WTC11 (cell line): ENCODE results near the gene OR52W1. TPM values are rescaled to one million over a fixed set of nuclear protein-coding genes. Genes with fewer than 3 reads are reported as not detected.

ENCODE experiments used
- ATAC-seq: fragments of 200-7000 bp; cut with Tn5 transposase; 2 replicates; pipeline ENCODE4 v1.10.0; 2021; ENCODE audit warnings: mild to moderate bottlenecking, moderate library complexity
- Bru-seq: library from RNA; stranded (reverse); fragments of 400-500 nt; gene quantifications from one replicate; lab custom pipeline; 2021; lab: Mats Ljungman, UMichigan
- CTCF ChIA-PET: fragments of 300-600 bp; sonication (Branson Sonifier 250); formaldehyde crosslinking; loops from one replicate; lab custom pipeline; 2021; ENCODE audit warnings: antibody characterized with exemption; lab: Charles Lee
- POLR2A ChIA-PET: fragments of 350-600 bp; sonication (Branson Sonifier 250); formaldehyde crosslinking; loops from one replicate; lab custom pipeline; 2021; ENCODE audit warnings: antibody characterized with exemption; lab: Charles Lee
- DNase-seq: peaks from one replicate; pipeline ENCODE4 v3.0.0; 2021; ENCODE audit warnings: low spot score
- H3K27ac Mint-ChIP-seq: 2 replicates; pipeline ENCODE4 v1.8.0; 2021; ENCODE audit warnings: mixed read lengths
- H3K27me3 Mint-ChIP-seq: 2 replicates; pipeline ENCODE4 v1.8.0; 2021; ENCODE audit warnings: low read depth, mild to moderate bottlenecking, moderate library complexity, mixed read lengths
- H3K36me3 Mint-ChIP-seq: 2 replicates; pipeline ENCODE4 v1.8.0; 2021; ENCODE audit warnings: mixed read lengths
- H3K4me1 Mint-ChIP-seq: 2 replicates; pipeline ENCODE4 v1.8.0; 2022; ENCODE audit warnings: mixed read lengths
- H3K4me3 Mint-ChIP-seq: 2 replicates; pipeline ENCODE4 v1.8.0; 2021; ENCODE audit warnings: mild to moderate bottlenecking, moderate library complexity, mixed read lengths
- H3K9me3 Mint-ChIP-seq: 2 replicates; pipeline ENCODE4 v1.8.0; 2021; ENCODE audit warnings: mixed read lengths
- CBFB ChIP-seq: sonication (generic); formaldehyde crosslinking; IDR thresholded peaks from 2 replicates; pipeline ENCODE4 v1.8.1; 2022; ENCODE audit warnings: mild to moderate bottlenecking, low read depth, missing genetic modification reagents
- CREB1 ChIP-seq: sonication (generic); formaldehyde crosslinking; IDR thresholded peaks from 2 replicates; pipeline ENCODE4 v1.8.0; 2023; ENCODE audit warnings: mild to moderate bottlenecking, missing genetic modification reagents
- ETV6 ChIP-seq: sonication (generic); formaldehyde crosslinking; IDR thresholded peaks from 2 replicates; pipeline ENCODE4 v1.8.1; 2022; ENCODE audit warnings: mild to moderate bottlenecking, missing genetic modification reagents
- NFATC4 ChIP-seq: fragments of 250-450 bp; sonication (Bioruptor Pico); IDR thresholded peaks from 2 replicates; pipeline ENCODE4 v1.9.0; 2021; ENCODE audit warnings: mild to moderate bottlenecking
- NFE2L1 ChIP-seq: sonication (generic); formaldehyde crosslinking; IDR thresholded peaks from 2 replicates; pipeline ENCODE4 v1.8.1; 2023; ENCODE audit warnings: missing genetic modification reagents
- RELA ChIP-seq: sonication (generic); formaldehyde crosslinking; IDR thresholded peaks from 2 replicates; pipeline ENCODE4 v1.8.1; 2022; ENCODE audit warnings: missing genetic modification reagents, mild to moderate bottlenecking, borderline replicate concordance
- SMAD4 ChIP-seq: sonication (generic); formaldehyde crosslinking; IDR thresholded peaks from 2 replicates; pipeline ENCODE4 v1.8.0; 2022; ENCODE audit warnings: mild to moderate bottlenecking, missing genetic modification reagents
- TEAD4 ChIP-seq: sonication (generic); formaldehyde crosslinking; IDR thresholded peaks from 2 replicates; pipeline ENCODE4 v1.8.0; 2022; ENCODE audit warnings: mild to moderate bottlenecking, missing genetic modification reagents
- TP53 ChIP-seq: sonication (generic); formaldehyde crosslinking; IDR thresholded peaks from 2 replicates; pipeline ENCODE4 v1.8.1; 2023; ENCODE audit warnings: mild to moderate bottlenecking, missing genetic modification reagents
- ZNF263 ChIP-seq: sonication (generic); formaldehyde crosslinking; IDR thresholded peaks from 2 replicates; pipeline ENCODE4 v1.8.1; 2022; ENCODE audit warnings: low read depth, mild to moderate bottlenecking, moderate library complexity, missing genetic modification reagents
- ZNF396 ChIP-seq: fragments of 250-450 bp; sonication (Bioruptor Pico); IDR thresholded peaks from 2 replicates; pipeline ENCODE4 v1.8.0; 2021; ENCODE audit warnings: mild to moderate bottlenecking, moderate library complexity, borderline replicate concordance
- long read RNA-seq, 3 experiments: library from RNA in 1 of 3; library from capped mRNA in 1 of 3; library from polyadenylated mRNA in 1 of 3; unstranded in 2 of 3; stranded (forward) in 1 of 3; transcript quantifications; one replicate each; pipeline ENCODE4 v2.0.0, GENCODE V29; 2021
- total RNA-seq: library from RNA; stranded (reverse); gene quantifications from 3 replicates; pipeline ENCODE4 v1.2.3, GENCODE V29; 2021
- TF ChIP-seq, protein P1 (sequence below): fragments of 200-600 bp; IDR thresholded peaks from 2 replicates; pipeline ENCODE4 v1.8.0; 2022; ENCODE audit warnings: antibody characterized with exemption
- TF ChIP-seq, protein P2 (sequence below): sonication (generic); formaldehyde crosslinking; IDR thresholded peaks from 2 replicates; pipeline ENCODE4 v1.8.1; 2023; ENCODE audit warnings: mild to moderate bottlenecking, missing genetic modification reagents
- TF ChIP-seq, protein P3 (sequence below): fragments of 250-450 bp; sonication (Bioruptor Pico); IDR thresholded peaks from 2 replicates; pipeline ENCODE4 v1.8.0; 2021; ENCODE audit warnings: mild to moderate bottlenecking
- TF ChIP-seq, protein P4 (sequence below): sonication (generic); formaldehyde crosslinking; IDR thresholded peaks from 2 replicates; pipeline ENCODE4 v1.8.1; 2023; ENCODE audit warnings: mild to moderate bottlenecking, missing genetic modification reagents
- TF ChIP-seq, protein P5 (sequence below): sonication (generic); formaldehyde crosslinking; conservative IDR thresholded peaks from 2 replicates; pipeline ENCODE4 v1.8.1; 2022; ENCODE audit warnings: mild to moderate bottlenecking, missing genetic modification reagents
- TF ChIP-seq, protein P6 (sequence below): sonication (generic); formaldehyde crosslinking; IDR thresholded peaks from 2 replicates; pipeline ENCODE4 v1.8.1; 2022; ENCODE audit warnings: mild to moderate bottlenecking, moderate library complexity, missing genetic modification reagents

The OR52W1 gene, protein sequence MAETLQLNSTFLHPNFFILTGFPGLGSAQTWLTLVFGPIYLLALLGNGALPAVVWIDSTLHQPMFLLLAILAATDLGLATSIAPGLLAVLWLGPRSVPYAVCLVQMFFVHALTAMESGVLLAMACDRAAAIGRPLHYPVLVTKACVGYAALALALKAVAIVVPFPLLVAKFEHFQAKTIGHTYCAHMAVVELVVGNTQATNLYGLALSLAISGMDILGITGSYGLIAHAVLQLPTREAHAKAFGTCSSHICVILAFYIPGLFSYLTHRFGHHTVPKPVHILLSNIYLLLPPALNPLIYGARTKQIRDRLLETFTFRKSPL
- total RNA-seq (not detected in 3 replicates), Bru-seq, nascent RNA (not detected)
- long read RNA-seq, experiment 1 = 0 reads
- long read RNA-seq, experiment 2 = 0 reads
- long read RNA-seq, experiment 3 = 0 reads

DNA sequence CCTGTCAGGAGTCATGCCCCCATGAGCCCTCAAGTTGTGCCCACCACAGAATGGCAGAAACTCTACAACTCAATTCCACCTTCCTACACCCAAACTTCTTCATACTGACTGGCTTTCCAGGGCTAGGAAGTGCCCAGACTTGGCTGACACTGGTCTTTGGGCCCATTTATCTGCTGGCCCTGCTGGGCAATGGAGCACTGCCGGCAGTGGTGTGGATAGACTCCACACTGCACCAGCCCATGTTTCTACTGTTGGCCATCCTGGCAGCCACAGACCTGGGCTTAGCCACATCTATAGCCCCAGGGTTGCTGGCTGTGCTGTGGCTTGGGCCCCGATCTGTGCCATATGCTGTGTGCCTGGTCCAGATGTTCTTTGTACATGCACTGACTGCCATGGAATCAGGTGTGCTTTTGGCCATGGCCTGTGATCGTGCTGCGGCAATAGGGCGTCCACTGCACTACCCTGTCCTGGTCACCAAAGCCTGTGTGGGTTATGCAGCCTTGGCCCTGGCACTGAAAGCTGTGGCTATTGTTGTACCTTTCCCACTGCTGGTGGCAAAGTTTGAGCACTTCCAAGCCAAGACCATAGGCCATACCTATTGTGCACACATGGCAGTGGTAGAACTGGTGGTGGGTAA, at the start of gene OR52W1:
Gene OR52W1 (plus strand): TSS at position 51 of the 637 bp plus-strand sequence. CDS start 0 bp downstream, at position 51.
- CTCF ChIA-PET = interaction anchor here (1.1 kb wide), 1 partner anchor 52 kb away, joined by 5 read pairs; no protein-coding TSS in a partner anchor
- POLR2A ChIA-PET = no interaction called here
- Mint-ChIP-seq H3K4me3 (no peak within 1 kb of the TSS), H3K27me3 (no peaks in the 10 kb centered on the region), H3K9me3 (no peaks in the 10 kb centered on the region), H3K36me3 (no peaks in the 10 kb centered on the region), H3K4me1 (peaks cover 9% of the 10 kb centered on the region), H3K27ac (no peak within 1 kb of the TSS)
- TF ChIP-seq, protein P1, sequence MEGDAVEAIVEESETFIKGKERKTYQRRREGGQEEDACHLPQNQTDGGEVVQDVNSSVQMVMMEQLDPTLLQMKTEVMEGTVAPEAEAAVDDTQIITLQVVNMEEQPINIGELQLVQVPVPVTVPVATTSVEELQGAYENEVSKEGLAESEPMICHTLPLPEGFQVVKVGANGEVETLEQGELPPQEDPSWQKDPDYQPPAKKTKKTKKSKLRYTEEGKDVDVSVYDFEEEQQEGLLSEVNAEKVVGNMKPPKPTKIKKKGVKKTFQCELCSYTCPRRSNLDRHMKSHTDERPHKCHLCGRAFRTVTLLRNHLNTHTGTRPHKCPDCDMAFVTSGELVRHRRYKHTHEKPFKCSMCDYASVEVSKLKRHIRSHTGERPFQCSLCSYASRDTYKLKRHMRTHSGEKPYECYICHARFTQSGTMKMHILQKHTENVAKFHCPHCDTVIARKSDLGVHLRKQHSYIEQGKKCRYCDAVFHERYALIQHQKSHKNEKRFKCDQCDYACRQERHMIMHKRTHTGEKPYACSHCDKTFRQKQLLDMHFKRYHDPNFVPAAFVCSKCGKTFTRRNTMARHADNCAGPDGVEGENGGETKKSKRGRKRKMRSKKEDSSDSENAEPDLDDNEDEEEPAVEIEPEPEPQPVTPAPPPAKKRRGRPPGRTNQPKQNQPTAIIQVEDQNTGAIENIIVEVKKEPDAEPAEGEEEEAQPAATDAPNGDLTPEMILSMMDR = no peak
- TF ChIP-seq, protein P2, sequence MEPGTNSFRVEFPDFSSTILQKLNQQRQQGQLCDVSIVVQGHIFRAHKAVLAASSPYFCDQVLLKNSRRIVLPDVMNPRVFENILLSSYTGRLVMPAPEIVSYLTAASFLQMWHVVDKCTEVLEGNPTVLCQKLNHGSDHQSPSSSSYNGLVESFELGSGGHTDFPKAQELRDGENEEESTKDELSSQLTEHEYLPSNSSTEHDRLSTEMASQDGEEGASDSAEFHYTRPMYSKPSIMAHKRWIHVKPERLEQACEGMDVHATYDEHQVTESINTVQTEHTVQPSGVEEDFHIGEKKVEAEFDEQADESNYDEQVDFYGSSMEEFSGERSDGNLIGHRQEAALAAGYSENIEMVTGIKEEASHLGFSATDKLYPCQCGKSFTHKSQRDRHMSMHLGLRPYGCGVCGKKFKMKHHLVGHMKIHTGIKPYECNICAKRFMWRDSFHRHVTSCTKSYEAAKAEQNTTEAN (CRISPR knock-in tag) = no peak
- no peak for TF ChIP-seq NFE2L1 (CRISPR knock-in tag)
- no peak for TF ChIP-seq NFATC4 (CRISPR knock-in tag)
- no peak for TF ChIP-seq ZNF396 (CRISPR knock-in tag)
- TF ChIP-seq RELA (CRISPR knock-in tag) = no peak
- TF ChIP-seq, protein P3, sequence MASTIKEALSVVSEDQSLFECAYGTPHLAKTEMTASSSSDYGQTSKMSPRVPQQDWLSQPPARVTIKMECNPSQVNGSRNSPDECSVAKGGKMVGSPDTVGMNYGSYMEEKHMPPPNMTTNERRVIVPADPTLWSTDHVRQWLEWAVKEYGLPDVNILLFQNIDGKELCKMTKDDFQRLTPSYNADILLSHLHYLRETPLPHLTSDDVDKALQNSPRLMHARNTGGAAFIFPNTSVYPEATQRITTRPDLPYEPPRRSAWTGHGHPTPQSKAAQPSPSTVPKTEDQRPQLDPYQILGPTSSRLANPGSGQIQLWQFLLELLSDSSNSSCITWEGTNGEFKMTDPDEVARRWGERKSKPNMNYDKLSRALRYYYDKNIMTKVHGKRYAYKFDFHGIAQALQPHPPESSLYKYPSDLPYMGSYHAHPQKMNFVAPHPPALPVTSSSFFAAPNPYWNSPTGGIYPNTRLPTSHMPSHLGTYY (CRISPR knock-in tag) = no peak
- no peak for TF ChIP-seq SMAD4 (CRISPR knock-in tag)
- ATAC-seq (no peak), DNase-seq (no peak)

DNA sequence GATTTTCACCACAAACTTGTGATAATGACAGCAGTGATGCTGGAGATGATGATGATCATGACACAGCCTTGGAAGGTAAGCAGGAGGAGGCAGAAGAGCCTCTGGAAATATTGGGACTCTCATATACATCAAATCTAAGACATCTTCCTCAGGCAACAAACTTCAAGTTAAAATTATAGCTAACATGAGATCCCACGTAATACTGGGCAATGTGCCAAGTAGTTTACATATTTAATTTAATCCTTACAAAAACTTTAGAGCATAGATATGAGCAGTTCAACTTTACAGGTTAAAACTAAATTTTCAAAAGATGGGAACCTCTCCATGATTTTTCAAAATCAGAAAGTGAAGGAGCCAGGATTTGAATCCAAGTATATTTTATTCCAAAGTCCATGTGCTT, 47.9 kb upstream of the OR52W1 start:
- Mint-ChIP-seq H3K36me3 (peaks cover 7% of the 10 kb centered on the region), H3K4me3 (no peak overlapping the region), H3K27ac (no peak overlapping the region), H3K9me3 (peaks cover 20% of the 10 kb centered on the region), H3K27me3 (no peaks in the 10 kb centered on the region), H3K4me1 (no peaks in the 10 kb centered on the region)
- CTCF ChIA-PET = no interaction called here
- POLR2A ChIA-PET = no interaction called here
- DNase-seq (no peak), ATAC-seq (no peak)
- TF ChIP-seq TEAD4 (CRISPR knock-in tag) (no peak), ETV6 (CRISPR knock-in tag) (no peak), TP53 (CRISPR knock-in tag) (no peak), ZNF263 (no peak), NFATC4 (CRISPR knock-in tag) (no peak), CREB1 (CRISPR knock-in tag) (no peak), CBFB (no peak), NFE2L1 (CRISPR knock-in tag) (no peak), RELA (CRISPR knock-in tag) (no peak)
- TF ChIP-seq, protein P4, sequence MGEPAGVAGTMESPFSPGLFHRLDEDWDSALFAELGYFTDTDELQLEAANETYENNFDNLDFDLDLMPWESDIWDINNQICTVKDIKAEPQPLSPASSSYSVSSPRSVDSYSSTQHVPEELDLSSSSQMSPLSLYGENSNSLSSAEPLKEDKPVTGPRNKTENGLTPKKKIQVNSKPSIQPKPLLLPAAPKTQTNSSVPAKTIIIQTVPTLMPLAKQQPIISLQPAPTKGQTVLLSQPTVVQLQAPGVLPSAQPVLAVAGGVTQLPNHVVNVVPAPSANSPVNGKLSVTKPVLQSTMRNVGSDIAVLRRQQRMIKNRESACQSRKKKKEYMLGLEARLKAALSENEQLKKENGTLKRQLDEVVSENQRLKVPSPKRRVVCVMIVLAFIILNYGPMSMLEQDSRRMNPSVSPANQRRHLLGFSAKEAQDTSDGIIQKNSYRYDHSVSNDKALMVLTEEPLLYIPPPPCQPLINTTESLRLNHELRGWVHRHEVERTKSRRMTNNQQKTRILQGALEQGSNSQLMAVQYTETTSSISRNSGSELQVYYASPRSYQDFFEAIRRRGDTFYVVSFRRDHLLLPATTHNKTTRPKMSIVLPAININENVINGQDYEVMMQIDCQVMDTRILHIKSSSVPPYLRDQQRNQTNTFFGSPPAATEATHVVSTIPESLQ (CRISPR knock-in tag) = no peak
- TF ChIP-seq, protein P5, sequence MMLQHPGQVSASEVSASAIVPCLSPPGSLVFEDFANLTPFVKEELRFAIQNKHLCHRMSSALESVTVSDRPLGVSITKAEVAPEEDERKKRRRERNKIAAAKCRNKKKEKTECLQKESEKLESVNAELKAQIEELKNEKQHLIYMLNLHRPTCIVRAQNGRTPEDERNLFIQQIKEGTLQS (CRISPR knock-in tag) = no peak
- TF ChIP-seq, protein P6, sequence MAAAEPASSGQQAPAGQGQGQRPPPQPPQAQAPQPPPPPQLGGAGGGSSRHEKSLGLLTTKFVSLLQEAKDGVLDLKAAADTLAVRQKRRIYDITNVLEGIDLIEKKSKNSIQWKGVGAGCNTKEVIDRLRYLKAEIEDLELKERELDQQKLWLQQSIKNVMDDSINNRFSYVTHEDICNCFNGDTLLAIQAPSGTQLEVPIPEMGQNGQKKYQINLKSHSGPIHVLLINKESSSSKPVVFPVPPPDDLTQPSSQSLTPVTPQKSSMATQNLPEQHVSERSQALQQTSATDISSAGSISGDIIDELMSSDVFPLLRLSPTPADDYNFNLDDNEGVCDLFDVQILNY (CRISPR knock-in tag) = no peak
- TF ChIP-seq, protein P1 = no peak
- TF ChIP-seq, protein P3 (CRISPR knock-in tag) = no peak
